CD4-positive, alpha-beta T cell treated with Interleukin-1 beta for 1 hour (primary cell): ENCODE data around the gene SIDT2.

Experiments used
- DNase-seq, 2 donors: peaks; one replicate each; pipeline ENCODE4 v3.0.0-alpha.2; 2020 to 2022

The SIDT2 gene

DNA sequence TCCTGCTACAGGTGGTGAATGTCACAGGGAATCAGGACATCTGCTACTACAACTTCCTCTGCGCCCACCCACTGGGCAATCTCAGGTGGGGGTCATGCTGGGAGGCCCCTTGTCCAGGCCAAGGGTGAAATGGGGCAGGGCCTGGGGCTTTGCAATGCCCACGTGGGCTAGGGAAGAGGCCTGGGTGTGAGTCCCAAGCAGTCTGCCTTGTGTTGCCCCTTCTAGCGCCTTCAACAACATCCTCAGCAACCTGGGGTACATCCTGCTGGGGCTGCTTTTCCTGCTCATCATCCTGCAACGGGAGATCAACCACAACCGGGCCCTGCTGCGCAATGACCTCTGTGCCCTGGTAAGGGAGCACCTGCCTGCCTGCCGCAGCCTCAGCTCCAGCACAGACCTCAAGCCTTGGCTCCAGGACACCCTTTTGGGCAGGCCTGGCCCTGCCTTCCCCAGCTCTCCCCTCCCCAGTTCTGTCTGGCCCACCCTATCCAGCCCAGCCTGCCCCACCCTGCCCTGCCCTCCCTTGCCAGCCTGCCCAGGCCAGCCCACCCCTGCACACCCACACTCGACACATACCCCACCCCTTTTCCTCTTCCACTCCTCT lies 11.5 kb downstream of the SIDT2 start:
- no peak for DNase-seq

DNA sequence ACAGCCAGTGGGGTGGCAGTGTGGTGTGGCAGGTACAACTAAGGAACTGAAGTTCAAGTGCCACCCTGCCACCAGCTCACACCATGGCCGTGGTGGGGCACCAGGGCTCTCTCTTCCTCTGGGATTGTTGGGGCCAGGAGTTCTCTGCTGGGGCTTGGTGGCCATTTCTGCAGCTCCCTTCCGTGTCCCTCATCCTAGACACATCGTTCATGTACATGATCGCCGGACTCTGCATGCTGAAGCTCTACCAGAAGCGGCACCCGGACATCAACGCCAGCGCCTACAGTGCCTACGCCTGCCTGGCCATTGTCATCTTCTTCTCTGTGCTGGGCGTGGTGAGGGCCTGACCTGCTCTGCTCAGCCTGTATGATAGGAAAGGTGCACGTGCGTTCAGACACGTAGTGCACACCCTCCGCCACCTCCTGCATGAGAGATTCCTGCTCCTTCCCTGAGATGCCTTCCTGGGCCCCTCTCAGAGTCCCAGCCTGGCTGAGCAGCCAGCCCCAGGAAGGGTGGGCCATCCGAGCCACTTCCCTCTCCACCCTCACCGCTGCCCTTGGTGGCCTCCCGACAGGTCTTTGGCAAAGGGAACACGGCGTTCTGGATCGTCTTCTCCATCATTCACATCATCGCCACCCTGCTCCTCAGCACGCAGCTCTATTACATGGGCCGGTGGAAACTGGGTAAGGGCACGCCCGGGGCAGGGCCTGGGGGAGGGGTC lies 13.3 kb downstream of the SIDT2 start:
- DNase-seq: no peak

DNA sequence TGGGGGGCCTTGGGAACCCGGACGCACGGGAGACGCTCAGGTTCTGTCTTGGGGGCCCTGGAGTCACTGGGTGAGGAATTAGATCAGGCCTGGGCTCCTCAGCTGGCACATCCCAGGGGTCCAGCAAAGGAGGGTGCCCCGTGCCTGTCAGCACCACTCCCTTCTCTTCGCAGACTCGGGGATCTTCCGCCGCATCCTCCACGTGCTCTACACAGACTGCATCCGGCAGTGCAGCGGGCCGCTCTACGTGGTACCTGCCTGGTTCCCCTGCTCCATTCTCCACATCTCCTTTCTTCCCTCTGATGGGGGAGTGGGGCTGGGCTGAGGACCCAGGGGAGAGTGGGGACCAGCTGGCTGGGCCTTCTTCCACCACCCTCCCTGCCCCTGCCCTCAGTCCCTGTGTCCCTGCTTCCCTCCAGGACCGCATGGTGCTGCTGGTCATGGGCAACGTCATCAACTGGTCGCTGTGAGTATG lies 13.9 kb downstream of the SIDT2 start:
- DNase-seq: no peak

DNA sequence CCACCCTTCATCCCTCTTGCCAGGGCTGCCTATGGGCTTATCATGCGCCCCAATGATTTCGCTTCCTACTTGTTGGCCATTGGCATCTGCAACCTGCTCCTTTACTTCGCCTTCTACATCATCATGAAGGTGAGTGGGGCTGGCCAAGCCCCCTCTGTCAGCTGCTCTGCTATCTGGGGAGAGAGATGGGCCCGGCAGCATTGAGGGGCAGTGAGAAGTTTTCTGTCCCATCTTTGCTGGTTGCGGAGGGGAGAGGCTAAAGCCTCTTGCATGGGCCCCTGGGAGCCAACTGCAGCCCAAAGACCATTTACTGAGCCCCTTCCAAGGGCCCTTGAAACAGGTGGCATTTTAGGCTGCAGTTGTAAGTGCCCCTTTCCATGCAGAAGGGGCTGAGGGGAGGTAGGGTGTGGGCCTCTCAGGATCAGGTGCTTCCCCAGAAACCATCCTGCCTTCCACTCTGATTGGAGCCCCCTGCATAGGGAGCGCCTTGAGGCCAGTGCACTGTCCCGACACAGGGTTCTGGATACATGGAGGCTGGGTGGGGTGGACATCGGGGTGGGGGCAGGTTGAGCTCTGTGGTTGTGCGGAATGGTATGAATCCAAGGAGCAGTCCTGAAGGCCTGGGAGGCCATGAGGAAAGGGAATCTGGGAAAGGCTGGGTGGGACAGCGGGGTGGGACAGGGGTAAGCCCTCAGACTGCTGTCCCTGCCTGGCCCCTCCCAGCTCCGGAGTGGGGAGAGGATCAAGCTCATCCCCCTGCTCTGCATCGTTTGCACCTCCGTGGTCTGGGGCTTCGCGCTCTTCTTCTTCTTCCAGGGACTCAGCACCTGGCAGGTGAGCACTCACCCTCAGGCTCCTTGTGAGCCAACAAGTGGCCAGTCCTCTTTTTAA lies 14.8 kb downstream of the SIDT2 start:
- DNase-seq: no peak

DNA sequence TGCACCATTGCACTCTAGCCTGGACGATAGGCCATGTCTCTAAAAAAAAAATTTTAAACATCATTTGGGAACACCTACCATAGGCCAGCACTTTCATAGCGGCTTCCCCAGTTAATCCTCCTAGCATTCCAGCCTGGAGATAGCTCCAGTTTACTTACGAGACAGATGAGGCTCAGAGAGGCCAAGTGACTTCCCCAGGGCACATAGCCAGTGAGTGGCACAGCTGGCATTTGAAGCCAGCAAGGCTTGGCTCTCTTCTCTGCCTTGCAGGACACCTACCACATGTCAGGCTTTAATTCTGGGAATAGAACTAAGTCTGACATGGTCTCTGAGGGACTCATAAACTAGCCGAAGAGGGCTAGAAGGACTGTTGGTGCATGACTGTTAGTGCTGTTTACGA lies 15.7 kb downstream of the SIDT2 start:
- DNase-seq: no peak

DNA sequence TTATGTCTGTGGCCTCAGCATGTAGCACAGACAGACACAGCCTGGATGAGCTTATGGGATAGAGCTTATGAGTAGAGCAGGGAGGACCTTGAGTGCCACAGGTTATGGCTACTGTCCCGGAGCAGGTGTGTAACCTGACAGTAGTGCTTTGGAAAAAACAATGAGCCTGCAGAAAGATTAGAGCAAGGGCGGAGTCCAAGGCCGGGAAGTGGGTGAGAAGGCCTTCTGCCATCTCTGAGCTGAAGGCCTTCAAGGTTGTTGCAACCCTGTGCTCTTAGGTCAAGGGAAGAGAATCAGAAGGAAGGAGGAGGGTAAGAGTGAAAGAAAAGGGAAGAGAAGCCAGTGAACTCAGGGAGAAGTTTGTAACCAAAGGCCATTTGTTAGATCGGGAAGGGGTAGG lies 16.7 kb downstream of the SIDT2 start:
- DNase-seq: no peak

DNA sequence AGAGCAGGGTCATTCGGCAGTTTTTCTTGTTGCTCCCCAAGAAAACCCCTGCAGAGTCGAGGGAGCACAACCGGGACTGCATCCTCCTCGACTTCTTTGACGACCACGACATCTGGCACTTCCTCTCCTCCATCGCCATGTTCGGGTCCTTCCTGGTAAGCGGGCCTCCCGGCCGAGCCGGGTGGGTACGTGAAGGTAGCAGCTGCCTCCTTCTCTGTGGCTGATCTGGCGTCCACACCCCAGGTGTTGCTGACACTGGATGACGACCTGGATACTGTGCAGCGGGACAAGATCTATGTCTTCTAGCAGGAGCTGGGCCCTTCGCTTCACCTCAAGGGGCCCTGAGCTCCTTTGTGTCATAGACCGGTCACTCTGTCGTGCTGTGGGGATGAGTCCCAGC lies 17.2 kb downstream of the SIDT2 start:
- DNase-seq: no peak

DNA sequence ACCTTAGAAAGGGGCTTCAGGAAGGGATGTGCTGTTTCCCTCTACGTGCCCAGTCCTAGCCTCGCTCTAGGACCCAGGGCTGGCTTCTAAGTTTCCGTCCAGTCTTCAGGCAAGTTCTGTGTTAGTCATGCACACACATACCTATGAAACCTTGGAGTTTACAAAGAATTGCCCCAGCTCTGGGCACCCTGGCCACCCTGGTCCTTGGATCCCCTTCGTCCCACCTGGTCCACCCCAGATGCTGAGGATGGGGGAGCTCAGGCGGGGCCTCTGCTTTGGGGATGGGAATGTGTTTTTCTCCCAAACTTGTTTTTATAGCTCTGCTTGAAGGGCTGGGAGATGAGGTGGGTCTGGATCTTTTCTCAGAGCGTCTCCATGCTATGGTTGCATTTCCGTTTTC lies 18.5 kb downstream of the SIDT2 start:
- no peak for DNase-seq

DNA sequence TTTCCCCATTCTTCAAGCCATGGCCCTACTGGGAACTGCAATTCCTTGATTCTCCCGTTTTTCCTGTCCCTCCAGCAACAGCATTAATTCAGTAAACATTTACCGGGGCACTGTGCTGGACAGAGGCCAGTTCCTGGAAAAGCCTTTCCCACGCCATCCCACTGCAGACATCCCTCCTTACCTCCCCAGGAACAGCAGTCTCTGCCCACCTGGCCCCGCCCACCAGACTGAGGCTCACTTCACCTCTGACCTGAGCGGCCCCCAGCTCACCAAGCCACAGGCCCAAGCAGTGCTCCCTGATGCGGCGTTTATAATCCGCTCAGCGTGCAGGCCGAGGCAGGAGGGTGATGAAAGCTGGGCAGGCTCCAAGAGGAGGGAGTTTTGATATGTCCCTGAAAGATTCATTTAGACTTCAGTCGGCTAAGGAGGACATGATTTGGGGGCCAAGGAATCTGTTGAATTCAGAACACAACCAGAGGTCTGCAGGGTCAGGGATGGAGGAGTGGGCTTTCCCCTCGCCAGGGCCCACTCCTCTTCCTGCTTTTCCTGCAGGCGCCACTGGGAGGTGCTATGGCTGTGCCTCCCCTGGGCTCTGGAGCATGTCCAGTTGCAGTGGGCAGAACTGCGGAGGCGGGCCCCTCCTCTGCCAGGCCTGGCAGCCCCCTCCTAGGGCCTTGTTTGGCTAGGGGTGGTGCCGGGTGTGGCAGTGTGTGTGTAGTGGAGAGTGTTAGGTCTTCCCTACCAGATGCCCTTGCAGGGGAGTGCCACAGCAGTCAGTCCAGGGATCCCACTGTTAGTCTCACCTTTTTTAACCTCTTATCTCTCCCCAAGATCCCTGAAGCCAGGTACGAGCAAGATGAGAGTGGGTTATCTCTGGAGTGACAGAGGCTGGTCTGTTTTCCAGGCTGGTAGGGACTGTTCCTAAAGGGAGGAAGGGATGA lies 19.2 kb downstream of the SIDT2 start:
- no peak for DNase-seq

DNA sequence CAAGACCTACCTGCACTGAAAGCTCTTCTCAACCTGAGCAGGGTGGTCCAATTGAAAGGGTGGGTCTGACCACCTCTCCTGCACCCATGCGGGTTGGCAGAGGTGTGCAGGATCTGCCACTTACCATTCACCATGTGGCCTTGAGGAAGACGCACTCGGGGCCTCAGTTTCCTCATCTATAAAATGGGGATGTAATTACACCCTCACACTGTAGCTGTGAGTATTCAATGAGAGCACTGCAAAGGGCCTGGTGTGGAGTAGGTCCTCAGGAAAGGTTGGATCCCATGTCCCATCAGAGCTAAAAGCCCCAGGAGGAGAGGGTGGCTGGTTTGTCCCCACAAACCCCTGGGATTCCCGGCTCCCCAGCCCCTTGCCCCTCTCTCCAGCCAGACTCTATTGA lies 20.1 kb downstream of the SIDT2 start:
- DNase-seq: no peak

DNA sequence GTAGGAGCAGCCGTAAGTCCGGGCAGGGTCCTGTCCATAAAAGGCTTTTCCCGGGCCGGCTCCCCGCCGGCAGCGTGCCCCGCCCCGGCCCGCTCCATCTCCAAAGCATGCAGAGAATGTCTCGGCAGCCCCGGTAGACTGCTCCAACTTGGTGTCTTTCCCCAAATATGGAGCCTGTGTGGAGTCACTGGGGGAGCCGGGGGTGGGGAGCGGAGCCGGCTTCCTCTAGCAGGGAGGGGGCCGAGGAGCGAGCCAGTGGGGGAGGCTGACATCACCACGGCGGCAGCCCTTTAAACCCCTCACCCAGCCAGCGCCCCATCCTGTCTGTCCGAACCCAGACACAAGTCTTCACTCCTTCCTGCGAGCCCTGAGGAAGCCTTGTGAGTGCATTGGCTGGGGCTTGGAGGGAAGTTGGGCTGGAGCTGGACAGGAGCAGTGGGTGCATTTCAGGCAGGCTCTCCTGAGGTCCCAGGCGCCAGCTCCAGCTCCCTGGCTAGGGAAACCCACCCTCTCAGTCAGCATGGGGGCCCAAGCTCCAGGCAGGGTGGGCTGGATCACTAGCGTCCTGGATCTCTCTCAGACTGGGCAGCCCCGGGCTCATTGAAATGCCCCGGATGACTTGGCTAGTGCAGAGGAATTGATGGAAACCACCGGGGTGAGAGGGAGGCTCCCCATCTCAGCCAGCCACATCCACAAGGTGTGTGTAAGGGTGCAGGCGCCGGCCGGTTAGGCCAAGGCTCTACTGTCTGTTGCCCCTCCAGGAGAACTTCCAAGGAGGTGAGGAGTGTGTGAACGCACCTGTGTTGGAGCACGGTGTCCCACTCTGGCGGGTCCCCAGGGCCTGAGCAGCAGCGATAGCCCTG lies 20.7 kb downstream of the SIDT2 start, which contains the start of gene TAGLN:
Gene TAGLN, plus strand, starts transcription at position 318 of the 863 bp plus-strand sequence. CDS start 3,644 bp downstream, outside the sequence.
- no peak for DNase-seq

DNA sequence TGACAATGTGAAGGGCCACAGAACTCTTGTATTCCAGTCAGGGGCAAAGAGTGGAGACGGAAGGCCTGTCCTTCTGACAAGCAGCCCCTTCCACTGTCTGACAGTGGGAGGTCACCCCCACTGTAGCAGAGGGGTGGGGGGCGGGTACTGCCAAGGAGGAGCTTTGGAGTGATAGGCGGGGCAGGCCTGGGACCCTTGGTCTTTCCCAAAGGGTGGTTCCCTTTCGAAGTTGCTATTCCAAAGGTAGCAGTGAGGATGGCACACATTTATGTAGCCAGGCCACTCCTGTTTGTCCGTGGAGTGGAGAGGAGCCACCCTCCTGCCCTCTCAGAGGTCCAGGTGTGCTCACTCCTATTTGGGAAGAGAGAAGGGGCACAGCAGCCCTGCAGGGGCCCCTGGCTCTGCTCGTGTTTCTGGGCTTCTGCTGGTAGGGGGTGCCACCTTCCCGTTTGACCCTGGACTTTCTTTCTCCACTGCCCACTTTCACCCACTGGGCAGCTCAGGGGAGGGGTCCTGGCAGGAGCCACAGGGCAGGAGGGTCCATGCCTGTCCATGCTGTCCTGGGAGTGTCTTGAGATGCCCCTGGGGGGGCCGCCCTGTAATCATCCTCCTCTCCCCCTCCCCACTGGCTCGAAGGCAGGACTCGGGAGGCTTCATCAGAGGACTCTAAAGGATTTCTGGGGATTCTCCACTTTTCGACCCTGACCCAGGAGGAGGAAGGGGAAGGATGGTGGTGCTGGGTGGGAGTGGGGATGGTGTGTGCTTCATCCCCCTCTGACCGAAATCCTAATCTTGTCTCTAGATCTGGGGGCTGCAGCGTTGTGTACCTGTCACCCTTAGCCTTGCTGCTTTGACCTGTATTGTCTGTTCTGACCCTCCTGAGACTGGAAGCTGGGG lies 21.6 kb downstream of the SIDT2 start:
- DNase-seq: no peak

DNA sequence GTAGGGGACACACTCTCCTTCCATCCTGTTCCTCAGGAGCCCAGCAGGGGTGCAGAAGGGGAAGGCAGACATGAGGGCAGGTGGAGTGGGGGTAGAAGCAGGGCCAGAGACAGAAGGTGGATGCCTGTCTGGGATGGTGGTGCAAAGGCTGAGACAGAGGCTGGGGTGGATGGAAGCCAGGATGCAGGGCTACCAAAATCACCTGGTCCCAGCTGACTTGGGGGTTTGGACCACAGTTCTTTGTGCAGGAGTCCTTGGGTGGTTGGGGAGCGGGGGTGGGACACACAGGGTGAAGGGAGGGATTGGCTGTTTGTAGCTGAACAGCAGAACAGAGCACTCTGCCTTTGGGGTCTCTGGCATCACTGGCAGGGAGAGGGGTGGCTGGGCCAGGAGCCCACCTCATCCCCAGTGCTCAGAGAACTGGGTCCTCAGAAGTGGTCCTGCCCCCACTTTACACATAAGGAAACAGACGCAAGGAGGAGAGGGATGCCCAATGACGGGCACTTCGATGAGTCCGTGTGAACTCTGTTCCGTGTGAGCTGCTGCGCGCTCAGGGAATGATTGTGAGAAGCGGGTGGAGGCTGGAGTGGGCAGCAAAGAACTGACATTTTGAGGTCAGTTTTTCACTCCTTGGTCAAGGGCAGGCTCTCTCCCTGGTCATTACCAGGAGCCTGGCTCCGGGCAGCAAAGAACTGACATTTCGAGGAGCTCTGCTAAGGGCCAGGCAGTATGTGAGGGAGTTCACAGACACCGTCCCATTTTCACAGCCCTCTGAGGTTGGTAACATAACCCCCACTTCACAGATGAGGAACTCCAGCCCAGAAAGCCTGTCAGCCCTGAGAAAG lies 22.5 kb downstream of the SIDT2 start:
- DNase-seq: no peak

DNA sequence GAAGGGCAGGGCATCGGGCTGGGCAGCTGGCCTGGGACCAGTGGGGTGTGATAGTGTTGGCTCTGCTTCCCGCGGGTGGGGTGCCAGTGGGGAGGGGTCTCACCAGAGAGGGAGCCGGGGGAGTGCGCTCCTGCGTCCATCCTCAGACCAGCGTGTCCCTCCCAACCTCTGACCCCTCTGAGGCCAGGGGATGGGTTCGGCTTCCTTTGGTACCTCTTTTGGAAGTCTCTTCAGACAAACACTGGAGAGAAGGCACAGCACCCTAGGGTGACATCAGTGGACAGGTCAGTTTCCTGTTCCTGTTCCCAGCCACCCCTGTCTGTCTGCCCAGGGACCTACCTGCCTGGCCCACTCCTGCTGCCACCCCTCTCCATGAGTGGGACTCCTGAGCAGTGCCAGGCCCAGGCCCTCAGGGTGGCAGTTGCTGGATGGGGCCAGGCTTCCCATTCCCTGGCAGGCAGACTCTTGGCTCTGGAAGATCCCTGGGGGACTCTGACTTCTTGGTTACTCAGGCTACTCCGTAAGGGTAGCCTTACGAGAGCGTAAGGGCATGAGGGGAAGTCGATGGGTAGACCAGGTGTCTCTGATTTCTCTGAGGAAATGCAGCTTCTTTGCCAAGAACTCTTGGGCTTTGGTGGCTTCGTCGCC lies 23.2 kb downstream of the SIDT2 start:
- no peak for DNase-seq

DNA sequence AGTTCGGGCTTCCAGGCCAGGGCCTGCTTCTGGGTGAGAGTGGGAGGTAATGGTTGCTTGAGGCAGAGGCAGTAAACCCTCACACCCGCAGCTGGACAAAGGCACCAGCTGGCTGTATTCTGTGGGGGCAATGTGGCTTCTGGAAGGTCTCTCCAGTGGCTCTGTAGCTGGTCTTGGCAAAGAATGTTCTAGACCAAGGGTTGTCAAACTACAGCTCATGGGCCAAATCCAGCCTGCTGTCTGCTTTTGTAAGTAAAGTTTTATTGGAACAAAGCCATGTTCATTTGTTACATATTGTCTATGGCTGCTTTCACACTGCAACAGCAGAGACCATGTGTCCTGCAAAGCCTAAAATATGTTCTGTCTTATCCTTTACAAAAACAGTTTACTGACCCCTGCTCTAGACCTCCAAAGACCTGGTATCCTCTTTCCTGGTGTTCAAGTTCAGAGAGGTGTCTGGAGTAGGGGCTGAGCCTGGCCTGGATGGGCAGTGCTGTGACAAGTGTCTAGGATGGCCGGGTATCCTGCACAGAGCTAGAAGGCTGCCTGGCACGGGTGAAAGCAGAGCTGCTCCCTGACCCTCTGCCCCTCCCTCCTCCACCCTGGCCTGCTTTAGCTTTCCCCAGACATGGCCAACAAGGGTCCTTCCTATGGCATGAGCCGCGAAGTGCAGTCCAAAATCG lies 24.0 kb downstream of the SIDT2 start:
- no peak for DNase-seq

DNA sequence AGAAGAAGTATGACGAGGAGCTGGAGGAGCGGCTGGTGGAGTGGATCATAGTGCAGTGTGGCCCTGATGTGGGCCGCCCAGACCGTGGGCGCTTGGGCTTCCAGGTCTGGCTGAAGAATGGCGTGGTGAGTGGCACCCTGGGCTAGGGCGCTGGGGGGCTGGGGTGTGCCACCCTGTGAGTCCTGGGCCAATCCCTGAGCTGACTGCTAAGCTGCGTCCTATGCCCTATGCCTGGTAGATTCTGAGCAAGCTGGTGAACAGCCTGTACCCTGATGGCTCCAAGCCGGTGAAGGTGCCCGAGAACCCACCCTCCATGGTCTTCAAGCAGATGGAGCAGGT lies 24.5 kb downstream of the SIDT2 start:
- DNase-seq: no peak

DNA sequence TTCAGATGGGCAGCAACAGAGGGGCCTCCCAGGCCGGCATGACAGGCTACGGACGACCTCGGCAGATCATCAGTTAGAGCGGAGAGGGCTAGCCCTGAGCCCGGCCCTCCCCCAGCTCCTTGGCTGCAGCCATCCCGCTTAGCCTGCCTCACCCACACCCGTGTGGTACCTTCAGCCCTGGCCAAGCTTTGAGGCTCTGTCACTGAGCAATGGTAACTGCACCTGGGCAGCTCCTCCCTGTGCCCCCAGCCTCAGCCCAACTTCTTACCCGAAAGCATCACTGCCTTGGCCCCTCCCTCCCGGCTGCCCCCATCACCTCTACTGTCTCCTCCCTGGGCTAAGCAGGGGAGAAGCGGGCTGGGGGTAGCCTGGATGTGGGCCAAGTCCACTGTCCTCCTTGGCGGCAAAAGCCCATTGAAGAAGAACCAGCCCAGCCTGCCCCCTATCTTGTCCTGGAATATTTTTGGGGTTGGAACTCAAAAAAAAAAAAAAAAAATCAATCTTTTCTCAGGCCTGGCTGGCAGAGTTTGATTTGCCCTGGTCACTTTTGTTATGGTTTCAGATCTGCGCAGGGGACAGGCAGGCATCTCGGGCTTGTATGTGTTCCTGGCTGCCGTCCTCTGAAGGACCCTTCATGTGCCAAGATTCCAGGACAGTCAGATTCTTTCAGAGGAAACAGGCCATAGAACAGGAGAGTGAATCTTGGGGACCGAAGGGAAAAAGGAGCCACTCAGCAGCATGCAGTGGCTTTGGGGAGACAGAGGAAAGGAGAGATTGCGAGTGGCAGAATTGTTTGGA lies 25.9 kb downstream of the SIDT2 start:
- no peak for DNase-seq
